NCI-H1092 (cell line): ENCODE data around the gene PLBD2.

Source experiments
- DNase-seq: peaks from one replicate; lab custom pipeline; 2025; lab: John Stamatoyannopoulos, UW

Gene PLBD2

DNA sequence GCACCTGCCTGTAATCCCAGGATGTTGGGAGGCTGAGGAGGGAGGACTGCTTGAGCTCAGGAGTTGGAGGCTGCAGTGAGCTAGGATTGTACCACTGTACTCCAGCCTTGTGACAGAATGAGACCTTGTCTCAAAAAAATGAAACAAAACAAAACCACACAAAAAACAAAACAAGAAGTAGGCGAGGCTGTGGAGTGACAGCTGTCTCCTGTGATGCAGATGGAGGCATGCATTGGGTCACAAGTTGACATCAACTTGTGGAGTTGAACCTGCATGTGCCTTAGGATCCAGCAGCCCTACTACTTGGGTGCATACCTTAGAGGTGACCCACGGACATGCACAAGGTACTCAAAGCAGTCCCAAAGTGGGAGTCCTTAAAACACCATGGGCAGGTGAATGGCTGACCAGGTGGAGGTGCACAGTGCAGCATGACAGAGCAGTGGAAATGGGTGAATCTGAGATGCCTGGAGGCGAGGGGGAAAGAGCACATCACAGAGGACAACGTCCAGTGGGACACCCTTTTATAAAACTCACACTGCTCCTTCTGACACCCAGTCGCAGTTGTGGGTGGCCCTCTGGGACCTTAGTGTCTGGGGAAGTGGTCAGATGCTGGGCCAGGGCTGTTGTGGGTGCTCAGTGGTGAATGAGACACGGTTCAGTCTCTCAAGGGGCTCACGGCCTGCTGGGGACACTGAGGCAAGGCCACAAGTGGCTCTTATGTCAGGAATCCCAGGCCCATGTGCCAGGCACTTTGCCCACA lies 12.7 kb downstream of the PLBD2 start:
- DNase-seq, result no peak

GRCh38 chr12:113371808-113372207 lies 13.4 kb downstream of the PLBD2 start:
- no peak for DNase-seq

- DNase-seq, result no peak
Observed at GRCh38 chr12:113372371-113372770, 14.0 kb downstream of the PLBD2 start.

- DNase-seq, result no peak
Observed at GRCh38 chr12:113373440-113373839, 15.1 kb downstream of the PLBD2 start.

DNA sequence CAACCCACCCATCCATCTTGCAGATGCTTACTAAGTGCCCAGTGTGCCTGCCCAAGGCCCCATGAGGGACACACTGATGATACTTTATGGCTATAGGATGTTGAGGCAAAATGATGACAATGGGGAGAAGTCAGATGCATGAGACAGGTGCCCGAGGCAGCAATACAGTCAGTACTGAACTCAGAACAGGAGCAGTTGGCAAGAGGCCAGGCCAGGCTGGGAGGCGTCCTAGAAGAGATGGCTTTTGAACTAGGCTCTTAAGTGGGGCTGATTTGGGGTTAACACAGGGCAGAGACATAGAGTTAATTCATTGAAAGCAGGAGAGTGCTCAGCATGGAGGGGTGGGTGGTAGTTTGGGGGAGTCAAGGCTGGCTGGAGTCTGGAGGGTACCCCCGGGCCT lies 15.6 kb downstream of the PLBD2 start:
- no peak for DNase-seq

DNA sequence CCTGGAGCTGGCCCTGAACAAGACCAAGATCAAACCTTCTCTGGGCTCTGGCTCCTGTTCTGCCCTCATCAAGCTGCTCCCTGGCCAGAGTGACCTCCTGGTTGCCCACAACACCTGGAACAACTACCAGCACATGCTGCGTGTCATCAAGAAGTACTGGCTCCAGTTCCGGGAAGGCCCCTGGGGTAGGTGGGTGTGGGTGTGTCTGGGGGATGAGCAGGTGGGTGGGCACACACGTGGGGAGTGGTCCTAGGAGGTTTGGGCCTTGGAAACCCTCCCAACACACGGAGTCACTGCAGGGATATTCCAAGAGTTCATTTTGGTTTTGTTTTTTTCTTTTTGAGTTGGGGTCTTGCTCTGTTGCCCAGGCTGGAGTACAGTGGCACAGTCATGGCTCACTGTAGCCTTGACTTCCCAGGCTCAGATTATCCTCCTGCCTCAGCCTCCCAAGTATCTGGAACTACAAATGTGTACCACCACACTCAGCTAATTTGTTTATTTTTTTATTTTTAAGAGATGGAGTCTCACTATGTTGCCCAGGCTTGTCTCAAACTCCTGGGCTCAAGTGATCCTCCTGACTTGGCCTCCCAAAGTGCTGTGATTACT lies 16.5 kb downstream of the PLBD2 start:
- DNase-seq, result no peak

- no peak for DNase-seq
Observed at GRCh38 chr12:113378291-113378690, 19.9 kb downstream of the PLBD2 start.

GRCh38 chr12:113381220-113381619 lies 22.8 kb downstream of the PLBD2 start:
- no peak for DNase-seq

- DNase-seq, result no peak
Observed at GRCh38 chr12:113382206-113382605, 23.8 kb downstream of the PLBD2 start.

DNA sequence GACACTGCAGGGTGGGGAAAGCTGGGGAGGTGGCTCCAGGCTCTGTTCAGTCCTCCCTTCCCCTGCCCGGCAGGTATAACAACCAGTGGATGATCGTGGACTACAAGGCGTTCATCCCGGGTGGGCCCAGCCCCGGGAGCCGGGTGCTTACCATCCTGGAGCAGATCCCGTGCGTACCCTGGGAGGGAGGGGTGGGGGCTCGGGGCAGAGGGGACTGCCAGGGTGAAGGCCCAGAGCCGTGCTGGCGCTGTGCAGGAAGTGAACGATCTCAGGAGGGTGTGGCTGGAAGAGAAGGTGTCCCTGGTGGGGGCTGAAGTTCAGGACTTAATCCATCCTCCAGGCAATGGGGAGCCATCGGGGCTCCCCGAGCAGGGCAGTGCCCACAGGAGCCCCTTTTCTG lies 26.4 kb downstream of the PLBD2 start:
- DNase-seq, result no peak

- no peak for DNase-seq
Observed at GRCh38 chr12:113385282-113385882, 27.0 kb downstream of the PLBD2 start.

GRCh38 chr12:113386866-113387566 lies 28.6 kb downstream of the PLBD2 start:
- DNase-seq, result no peak

GRCh38 chr12:113387631-113388030 lies 29.2 kb downstream of the PLBD2 start:
- DNase-seq, result no peak

- no peak for DNase-seq
Observed at GRCh38 chr12:113388351-113388750, 30.0 kb downstream of the PLBD2 start.

- DNase-seq, result no peak
Observed at GRCh38 chr12:113390064-113391043, 32.0 kb downstream of the PLBD2 start.

- no peak for DNase-seq
Observed at GRCh38 chr12:113391145-113391544, 32.8 kb downstream of the PLBD2 start.

DNA sequence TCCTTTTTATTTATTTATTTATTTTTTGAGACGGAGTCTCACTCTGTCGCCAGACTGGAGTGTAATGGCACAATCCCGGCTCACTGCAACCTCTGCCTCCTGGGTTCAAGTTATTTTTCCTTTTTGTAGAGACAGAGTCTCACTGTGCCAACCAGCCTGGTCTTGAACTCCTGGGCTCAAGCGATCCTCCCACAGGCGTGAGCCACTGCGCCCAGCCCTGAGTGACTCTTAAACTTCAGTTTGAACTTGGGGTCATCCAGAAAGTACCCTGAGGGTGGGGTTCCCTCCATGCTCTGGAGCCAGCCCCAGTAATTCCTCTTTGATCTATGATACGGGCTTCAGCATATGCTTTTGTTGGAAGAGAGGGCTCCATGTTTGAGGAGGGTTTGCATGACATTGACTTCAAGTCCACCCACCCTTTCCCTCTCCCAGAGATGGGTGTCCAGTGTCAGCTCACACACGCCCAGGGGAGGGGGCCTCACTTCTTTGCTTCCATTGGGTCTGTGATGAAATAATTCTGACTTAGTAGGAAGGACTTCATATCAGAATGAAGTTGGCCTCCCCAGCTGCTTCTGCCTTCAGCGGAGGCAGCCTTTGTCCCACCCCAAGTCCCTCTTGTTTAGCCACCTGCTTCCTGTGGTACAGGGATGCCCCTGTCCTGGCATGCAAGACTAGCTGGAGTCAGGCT lies 33.4 kb downstream of the PLBD2 start:
- DNase-seq, result no peak

DNA sequence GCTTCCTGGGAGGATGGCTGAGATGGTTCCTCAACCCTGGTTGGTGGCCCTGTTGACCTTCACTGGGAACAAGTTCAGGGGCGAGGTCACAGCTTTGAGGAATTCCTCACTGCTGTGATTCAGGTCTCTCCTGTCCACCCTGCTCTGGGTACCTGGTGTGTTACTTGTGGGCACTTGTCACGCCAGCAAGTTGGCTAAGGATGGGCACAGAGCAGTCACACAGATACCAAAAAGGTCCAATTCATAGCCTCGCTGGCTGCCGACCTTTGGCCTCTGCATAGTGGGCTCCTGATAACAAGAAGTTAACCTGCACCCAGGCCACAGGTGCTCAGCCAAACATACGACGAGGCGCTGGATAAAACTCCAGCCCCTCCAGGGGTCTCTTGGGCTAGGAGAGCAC lies 34.1 kb downstream of the PLBD2 start:
- DNase-seq, result no peak

- no peak for DNase-seq
Observed at GRCh38 chr12:113392988-113393579, 34.7 kb downstream of the PLBD2 start.

DNA sequence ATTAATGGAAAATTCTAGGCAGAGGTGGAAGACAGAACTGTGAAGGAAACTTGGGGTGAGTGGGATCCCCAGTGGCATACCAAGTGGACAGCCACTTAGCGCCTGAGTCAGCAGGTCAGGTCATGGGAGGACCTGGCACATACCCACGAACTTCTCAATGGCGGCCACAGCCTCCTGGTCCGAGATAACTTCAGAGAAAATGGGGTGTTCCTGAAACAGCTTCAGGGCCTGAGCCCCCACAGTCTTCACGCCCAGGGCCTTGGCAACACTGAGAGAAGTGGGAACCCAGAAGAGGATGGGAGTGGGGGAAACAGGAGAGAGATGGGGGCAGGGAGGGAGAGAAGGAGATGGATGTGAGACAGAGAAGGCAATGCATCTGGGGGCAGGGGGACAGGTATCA lies 35.4 kb downstream of the PLBD2 start:
- DNase-seq, result no peak

DNA sequence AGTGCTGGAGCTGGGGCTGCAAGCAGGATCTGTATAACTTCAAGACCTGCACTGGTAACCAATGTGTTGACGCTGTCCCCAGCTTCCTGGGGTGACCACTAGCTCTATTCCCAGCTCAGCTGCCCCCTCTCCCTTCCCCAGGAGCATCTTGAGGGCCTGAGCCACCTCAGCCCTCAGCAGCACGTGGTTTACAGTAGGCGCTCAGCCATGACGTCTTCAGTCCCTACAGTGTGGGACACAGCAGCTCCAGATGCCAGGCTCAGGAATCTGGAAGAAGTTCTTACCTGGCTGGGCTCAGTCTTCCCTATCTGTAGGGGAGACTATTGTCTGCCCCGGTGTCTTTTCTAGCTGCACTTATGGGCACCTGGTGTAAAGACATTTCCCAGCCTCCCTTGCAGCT lies 36.7 kb downstream of the PLBD2 start:
- DNase-seq, result no peak
